GM19328 (cell line): Measurements from ENCODE around the gene CACNA1H.

Experiments
- ATAC-seq: cut with Tn5 transposase; IDR thresholded peaks from one replicate; pipeline ENCODE4 v1.9.1; 2021; ENCODE audit warnings: mild to moderate bottlenecking, moderate library complexity; ENCODE audit not compliant: unreplicated experiment

CACNA1H gene

GRCh38 chr16:1152651-1153259, at the start of gene CACNA1H:
Gene CACNA1H (plus strand): TSS chr16:1153106. CDS start chr16:1153738, 632 bp downstream.
- ATAC-seq, result no peak

DNA sequence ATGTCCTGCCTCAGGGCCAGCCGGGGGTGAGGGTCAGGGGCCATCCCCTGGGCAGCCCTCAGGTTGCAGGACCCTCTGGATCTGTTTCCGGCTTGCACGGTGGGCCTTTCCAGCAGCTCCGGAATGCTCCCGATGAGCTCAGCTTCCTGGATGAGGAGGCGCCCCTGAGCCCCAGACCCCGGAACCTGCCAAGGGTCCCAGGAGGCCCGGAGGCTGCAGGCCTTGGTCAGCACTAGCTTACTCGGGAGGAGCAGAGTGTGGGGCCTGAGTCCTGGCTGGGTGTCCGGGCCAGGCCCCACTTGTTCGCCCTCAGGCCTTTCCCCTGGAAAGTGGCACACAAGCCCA, 49.3 kb upstream of the CACNA1H start:
- ATAC-seq, result no peak

DNA sequence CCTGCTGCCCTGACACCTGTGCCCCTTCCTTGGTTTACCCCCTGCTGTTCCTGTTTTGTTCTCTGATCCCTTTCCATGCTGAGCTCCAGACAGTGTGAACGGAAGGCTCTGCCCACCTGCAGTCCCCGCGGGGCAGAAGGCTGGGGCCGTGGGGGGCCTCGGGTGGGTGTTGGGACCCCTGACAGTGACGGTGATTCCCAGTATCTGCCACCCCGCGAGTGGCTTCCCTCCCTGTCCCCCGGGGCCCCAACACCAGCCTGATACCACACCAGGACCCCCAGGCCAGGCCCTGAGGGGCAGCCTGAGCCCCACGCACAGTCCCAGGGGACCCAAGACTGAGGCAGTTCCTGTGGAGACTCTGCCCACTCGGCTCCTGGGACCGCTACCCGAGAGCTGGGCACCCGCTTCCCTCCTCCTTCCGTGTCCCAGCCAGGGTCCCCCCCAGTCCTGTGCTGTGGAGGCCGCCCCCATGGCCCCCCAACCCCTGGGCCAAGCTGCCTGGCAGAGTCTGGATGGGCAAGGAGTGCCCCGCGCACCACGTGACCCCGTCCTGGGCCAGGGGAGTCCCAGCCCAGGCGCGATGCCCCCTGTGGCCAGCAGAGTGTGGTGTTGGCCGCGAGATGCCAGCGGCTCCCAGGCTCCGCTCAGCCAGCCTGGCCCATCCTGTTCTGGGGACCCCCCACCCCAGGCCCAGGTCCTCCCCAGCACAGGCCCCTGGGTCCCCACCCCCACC, 46.9 kb upstream of the CACNA1H start:
- ATAC-seq, result no peak

- ATAC-seq, result no peak
Observed at GRCh38 chr16:1106659-1107058, 46.2 kb upstream of the CACNA1H start.

DNA sequence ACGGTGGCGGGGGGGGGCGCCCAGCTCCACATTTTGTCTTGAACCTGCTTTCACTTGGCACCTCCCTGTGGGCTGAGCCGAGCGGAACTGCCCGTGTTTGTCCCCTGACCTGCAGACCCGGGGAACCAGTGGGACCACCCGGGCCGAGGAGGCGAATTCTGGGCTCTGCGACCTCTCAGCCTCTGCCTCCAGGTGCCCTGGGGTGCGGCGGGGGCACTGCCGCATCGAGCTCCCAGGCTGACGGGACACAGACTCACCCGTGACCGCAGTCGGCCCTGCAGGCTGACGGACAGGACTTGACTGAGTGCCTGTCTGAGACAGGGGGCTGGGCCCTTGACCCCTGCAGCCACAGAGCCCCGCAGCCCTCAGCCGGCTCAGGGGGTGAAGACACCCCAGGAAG, 45.8 kb upstream of the CACNA1H start:
- ATAC-seq, result no peak

- ATAC-seq, result no peak
Observed at GRCh38 chr16:1107731-1108130, 45.2 kb upstream of the CACNA1H start.

DNA sequence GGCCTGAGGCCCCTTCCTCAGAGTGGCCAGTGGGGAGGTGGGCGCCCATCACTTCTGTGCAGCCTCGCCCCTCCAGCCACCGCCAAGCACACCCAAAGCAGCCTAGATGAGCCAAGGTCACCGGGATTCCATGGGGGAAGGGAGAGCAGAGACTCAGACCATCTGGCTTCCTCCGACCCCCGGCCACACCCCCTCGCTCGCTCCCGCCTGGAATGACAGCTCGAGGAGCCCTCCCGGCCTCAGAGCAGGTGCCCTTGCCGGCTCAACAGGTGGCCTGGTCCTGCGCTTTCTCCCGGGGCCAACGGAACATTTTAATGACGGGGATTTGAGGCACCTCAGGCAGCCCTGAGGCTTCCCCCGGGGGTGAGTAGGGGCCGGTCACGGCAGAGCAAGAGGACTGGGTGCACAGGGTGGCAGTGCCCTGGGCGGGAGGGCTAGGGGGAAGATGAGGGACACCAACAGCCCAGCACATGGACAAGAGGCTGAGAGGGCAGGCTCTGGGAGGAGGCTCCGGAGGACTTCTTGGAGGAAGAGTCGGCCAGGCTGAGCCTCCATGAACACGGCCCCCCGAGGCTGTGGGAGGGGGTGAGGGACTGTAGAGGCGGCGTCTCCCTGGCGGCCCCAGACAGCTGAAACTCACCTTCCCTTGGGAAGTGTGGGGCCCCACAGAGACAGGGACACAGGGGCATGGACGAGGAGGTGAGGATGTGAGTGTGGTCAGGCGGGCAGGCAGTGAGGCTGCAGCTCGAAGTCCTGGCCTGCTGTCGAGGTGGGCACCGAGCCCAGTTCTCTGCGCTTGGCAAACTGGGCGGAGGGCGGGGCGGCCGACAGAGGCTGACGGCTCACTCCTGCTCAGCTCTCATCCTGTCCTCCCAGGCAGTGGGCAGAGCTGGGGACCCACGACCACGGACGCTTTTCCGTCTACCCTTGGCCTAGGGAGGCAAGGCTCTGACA, 44.3 kb upstream of the CACNA1H start:
- no peak for ATAC-seq

GRCh38 chr16:1109648-1110047, 43.3 kb upstream of the CACNA1H start:
- no peak for ATAC-seq

DNA sequence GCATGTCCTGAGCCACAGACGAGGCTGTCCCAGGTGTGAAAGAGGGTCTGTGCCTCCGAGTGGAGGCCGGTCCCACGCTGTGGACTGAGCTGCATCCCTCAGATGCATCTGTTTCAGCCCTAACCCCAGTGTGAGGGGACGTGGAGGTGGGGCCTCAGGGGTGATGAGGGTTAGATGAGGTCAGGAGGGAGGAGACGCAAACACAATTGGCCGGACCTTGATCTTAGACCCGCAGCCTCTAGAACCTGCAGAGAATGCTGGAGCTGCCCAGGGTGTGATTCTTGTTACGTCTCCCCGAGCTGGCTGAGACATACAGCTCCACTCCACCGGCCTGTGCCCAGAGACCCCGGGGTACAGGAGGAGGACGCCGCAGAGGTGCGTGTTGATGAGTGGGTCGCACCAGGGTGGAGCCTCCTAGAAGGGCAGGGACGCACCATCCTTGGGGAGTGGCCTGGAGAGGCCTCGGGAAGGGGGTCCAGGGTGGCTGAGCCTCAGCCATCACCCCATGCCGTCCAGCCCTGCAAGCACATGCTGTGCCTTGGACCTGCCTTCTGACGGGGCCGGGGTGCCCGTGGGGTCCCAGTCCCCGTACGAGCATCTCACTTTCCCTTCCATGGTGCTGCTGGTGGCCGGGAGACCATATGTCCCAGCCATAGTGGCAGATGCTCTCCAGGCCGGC, 40.3 kb upstream of the CACNA1H start:
- ATAC-seq, result no peak

GRCh38 chr16:1113489-1113888, 39.4 kb upstream of the CACNA1H start:
- no peak for ATAC-seq

GRCh38 chr16:1113889-1114526, 38.9 kb upstream of the CACNA1H start:
- no peak for ATAC-seq

- ATAC-seq, result no peak
Observed at GRCh38 chr16:1116693-1117077, 36.2 kb upstream of the CACNA1H start.

- ATAC-seq, result no peak
Observed at GRCh38 chr16:1117176-1117900, 35.6 kb upstream of the CACNA1H start.

GRCh38 chr16:1117926-1118325, 35.0 kb upstream of the CACNA1H start:
- ATAC-seq, result no peak

DNA sequence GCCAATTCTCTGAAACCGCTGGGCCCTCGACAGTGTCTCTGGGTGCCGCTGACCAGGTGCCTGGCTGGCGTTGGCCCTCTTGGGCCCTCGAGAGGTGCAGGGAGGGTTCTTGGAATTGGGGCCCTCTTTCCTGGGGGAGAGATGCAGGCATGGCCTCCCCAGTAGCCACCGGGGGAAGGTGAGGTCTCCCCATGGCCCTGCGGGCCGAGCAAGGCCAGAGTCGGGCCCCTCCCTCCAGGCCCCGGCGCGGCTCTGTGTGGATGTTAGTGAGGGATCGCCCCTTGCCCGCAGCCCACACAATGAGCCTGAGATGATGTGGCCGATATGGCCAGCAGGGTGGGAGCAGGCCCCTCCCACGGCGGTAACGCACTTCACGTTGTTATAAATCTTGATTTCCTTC, 33.8 kb upstream of the CACNA1H start:
- ATAC-seq, result no peak

GRCh38 chr16:1119766-1120576, 32.9 kb upstream of the CACNA1H start:
- ATAC-seq, result no peak

DNA sequence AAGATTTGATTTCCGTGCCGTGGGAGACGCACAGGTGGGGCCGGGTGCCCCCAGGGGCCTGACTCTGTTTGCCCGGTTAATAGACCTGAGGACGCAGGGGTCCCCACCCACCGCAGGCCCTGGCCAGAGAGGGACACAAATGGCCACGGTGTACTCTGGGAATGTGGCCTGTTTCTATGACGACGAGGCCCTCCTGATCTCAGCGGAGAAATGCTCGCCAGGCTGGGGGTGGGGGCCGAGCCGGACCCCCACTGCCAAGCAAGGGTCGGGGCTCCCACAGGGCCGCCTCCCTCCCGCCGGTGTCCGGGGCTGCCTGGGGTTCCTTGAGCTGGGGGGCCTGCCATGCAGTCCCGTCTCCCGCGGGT, 32.3 kb upstream of the CACNA1H start:
- no peak for ATAC-seq

DNA sequence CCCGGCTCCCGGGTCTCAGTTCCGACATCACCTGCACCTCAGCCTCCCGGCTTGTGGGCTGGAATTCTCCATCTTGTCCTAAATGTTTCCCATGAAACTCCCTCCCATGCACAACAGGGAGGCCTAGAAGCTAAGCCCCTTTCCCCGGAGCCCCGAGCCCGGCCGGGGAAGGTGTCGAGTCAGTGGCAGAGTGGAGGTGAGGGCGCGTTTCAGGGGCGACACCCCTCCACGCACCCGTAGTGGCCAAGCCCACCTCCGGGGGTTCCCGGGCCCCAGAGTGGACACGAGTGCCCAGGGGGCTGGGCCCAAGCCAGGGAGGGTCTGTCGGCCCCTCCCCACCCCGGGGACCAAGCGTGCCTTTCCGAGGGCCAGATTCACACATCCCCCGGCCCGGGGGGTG, 31.9 kb upstream of the CACNA1H start:
- no peak for ATAC-seq
